ENCODE results near the gene THRAP3. TPM values are rescaled to one million over a fixed set of nuclear protein-coding genes. Genes with fewer than 3 reads are reported as not detected.

The THRAP3 gene
- total and polyA plus RNA-seq, 9 of the 15 experiments (the other 6 are each of a cell fraction or from before 2014, with no cell fraction given): 66.2 to 135 (median 113) TPM

DNA sequence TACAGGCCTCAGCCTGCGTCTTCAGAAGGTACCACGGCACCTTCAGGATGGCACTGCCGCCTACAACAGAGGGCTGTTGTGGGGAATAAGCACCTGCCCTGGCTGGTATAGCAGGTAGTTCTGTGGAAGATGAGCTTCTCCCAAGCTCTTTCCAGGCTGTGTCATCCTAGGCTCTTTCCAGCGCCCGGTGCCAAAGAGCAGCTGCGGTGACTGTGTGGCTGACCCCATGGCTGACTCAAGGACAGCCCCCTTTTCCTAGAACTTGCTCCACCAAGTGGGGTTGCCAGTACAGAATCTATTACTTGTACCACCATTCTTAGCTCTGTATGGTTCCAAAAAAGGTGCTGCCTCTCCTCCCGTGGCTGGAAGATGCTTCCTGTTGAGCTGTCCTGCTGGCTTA lies 121.1 kb downstream of the THRAP3 start:
- Histone ChIP-seq H3K4me2 (ENCODE audit: insufficient read depth, low read length) (no peak overlapping the region), H3K4me3 (no peak overlapping the region), H4K20me1 (replicated peaks; ENCODE audit: control insufficient read depth, insufficient read depth, low read length) (peaks cover 13% of the 10 kb centered on the region; the same call in 1 of the 2 replicates), H3K4me1 (replicated peaks in 1 of 2; ENCODE audit: control insufficient read depth in 2 of 2, insufficient read depth in 2 of 2, low read length in 2 of 2) (peaks cover 5 to 37% of the 10 kb centered on the region in 2 experiments; a peak in 4 of 5 replicates), H2AFZ (ENCODE audit: low read depth, low read length) (no peak overlapping the region), H3K79me2 (ENCODE audit: control insufficient read depth, insufficient read depth, low read length) (no peaks in the 10 kb centered on the region), H3K27ac (ENCODE audit: extremely low read depth, low read depth, low read length) (no peak overlapping the region), H3K9me3 (replicated peaks; ENCODE audit: control insufficient read depth, insufficient read depth, low read depth, low read length) (no peaks in the 10 kb centered on the region), H3K36me3 (ENCODE audit: control insufficient read depth, insufficient read depth, low read length) (peaks cover 92% of the 10 kb centered on the region; the same call in 2 of the 3 replicates), H3K9ac (ENCODE audit: insufficient read depth in 1 of 2, low read depth in 2 of 2, low read length in 2 of 2) (no peak overlapping the region), H3K27me3 (ENCODE audit: control insufficient read depth in 2 of 2, insufficient read depth in 2 of 2, low read length in 2 of 2) (no peaks in the 10 kb centered on the region), H3K9me1 (ENCODE audit: control insufficient read depth, insufficient read depth, low read length) (peaks cover 5% of the 10 kb centered on the region)
- WGBS (ENCODE audit: insufficient coverage, low coverage, missing lambda C conversion rate): 91% methylated on average over 7 of the region's 7 CpGs
- TF ChIP-seq, protein P1, sequence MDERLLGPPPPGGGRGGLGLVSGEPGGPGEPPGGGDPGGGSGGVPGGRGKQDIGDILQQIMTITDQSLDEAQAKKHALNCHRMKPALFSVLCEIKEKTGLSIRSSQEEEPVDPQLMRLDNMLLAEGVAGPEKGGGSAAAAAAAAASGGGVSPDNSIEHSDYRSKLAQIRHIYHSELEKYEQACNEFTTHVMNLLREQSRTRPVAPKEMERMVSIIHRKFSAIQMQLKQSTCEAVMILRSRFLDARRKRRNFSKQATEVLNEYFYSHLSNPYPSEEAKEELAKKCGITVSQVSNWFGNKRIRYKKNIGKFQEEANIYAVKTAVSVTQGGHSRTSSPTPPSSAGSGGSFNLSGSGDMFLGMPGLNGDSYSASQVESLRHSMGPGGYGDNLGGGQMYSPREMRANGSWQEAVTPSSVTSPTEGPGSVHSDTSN (CRISPR knock-in tag; IDR thresholded peaks at IDR 0.05; ENCODE audit: low read depth): no peak
- TF ChIP-seq, protein P1 (tag; conservative IDR thresholded peaks at IDR 0.05; ENCODE audit: low read depth): no peak
- TF ChIP-seq TEAD4 (IDR thresholded peaks at IDR 0.05; ENCODE audit: low read length) (no peak), TEAD4 (CRISPR knock-in tag; IDR thresholded peaks at IDR 0.05; ENCODE audit: borderline replicate concordance) (no peak), NFE2 (IDR thresholded peaks at IDR 0.05; ENCODE audit: low read depth) (no peak), MYBL2 (IDR thresholded peaks at IDR 0.05; ENCODE audit: low read depth) (no peak), MYBL2 (CRISPR knock-in tag; IDR thresholded peaks at IDR 0.05; ENCODE audit: borderline replicate concordance) (0 out of 2 replicates have a peak, but pooled peaks have one; percentile 44)
- in situ Hi-C loops (cut with MboI): loop anchor here (5.0 kb wide), 1 partner anchor 77 kb away; no protein-coding TSS in a partner anchor
- DNase-seq (ENCODE audit: extremely low read depth in 1 of 4, low spot score in 3 of 4) (no peak), FAIRE-seq (no peak), ATAC-seq (no peak)
- ChIA-PET CTCF (ENCODE audit: low intra/inter-chr PET ratio) (interaction anchor here (1.1 kb wide), 1 partner anchor 76 kb away, joined by 3 read pairs; no protein-coding TSS in a partner anchor), POLR2A (interaction anchor here (0.6 to 1.2 kb wide), 5 partner anchors 11 to 172 kb away, joined by 3 to 5 read pairs (median 4); no protein-coding TSS in a partner anchor)
- BruUV-seq (replicated peaks): no TSS peak
- intact Hi-C loops (cut with micrococcal nuclease): no loop called here

Data from K562 (cell line).